Ishikawa (cell line): ENCODE results near the gene CBLC.

ENCODE experiments used
- CEBPB ChIP-seq: IDR thresholded peaks from 2 replicates; pipeline ENCODE4 v1.6.1; 2012
- CREB1 ChIP-seq: IDR thresholded peaks from 2 replicates; pipeline ENCODE4 v1.6.1; 2012; ENCODE audit warnings: low read depth
- EGR1 ChIP-seq: IDR thresholded peaks from 2 replicates; pipeline ENCODE4 v1.6.1; 2012
- EP300 ChIP-seq: IDR thresholded peaks from 2 replicates; pipeline ENCODE4 v1.6.1; 2012; ENCODE audit warnings: borderline replicate concordance
- FOXM1 ChIP-seq: IDR thresholded peaks from 2 replicates; pipeline ENCODE4 v1.6.1; 2012; ENCODE audit warnings: low read depth, borderline replicate concordance
- MAX ChIP-seq: IDR thresholded peaks from 2 replicates; pipeline ENCODE4 v1.6.1; 2012
- NFIC ChIP-seq: IDR thresholded peaks from 2 replicates; pipeline ENCODE4 v1.6.1; 2012
- RAD21 ChIP-seq: IDR thresholded peaks from 2 replicates; pipeline ENCODE4 v1.6.1; 2012; ENCODE audit warnings: low read depth
- REST ChIP-seq: IDR thresholded peaks from 2 replicates; pipeline ENCODE4 v1.6.1; 2012; ENCODE audit warnings: low read depth, mild to moderate bottlenecking
- TAF1 ChIP-seq: IDR thresholded peaks from 2 replicates; pipeline ENCODE4 v1.6.1; 2012; ENCODE audit warnings: low read depth, mild to moderate bottlenecking
- TCF12 ChIP-seq: IDR thresholded peaks from 2 replicates; pipeline ENCODE4 v1.6.1; 2012; ENCODE audit warnings: low read depth
- TEAD4 ChIP-seq: IDR thresholded peaks from 2 replicates; pipeline ENCODE4 v1.6.1; 2012
- USF1 ChIP-seq: IDR thresholded peaks from 2 replicates; pipeline ENCODE4 v1.6.1; 2012
- YY1 ChIP-seq: IDR thresholded peaks from 2 replicates; pipeline ENCODE4 v1.6.1; 2012; ENCODE audit warnings: low read depth
- ZBTB7A ChIP-seq: IDR thresholded peaks from 2 replicates; pipeline ENCODE4 v1.6.1; 2012; ENCODE audit warnings: low read depth

CBLC gene

GRCh38 chr19:44846455-44847143 is 68.9 kb downstream of the CBLC start:
- TF ChIP-seq ZBTB7A = peak; percentile 87
- peak; percentile 38; the same call in 1 of the 2 replicates for TF ChIP-seq TEAD4
- peak; percentile 36; the same call in 1 of the 2 replicates for TF ChIP-seq EP300
- no peak for TF ChIP-seq CREB1
- TF ChIP-seq EGR1 = no peak
- TF ChIP-seq MAX = peak; percentile 21; the same call in 1 of the 2 replicates

GRCh38 chr19:44847144-44848035 is 69.7 kb downstream of the CBLC start:
- no peak for TF ChIP-seq TAF1
- no peak for TF ChIP-seq CEBPB
- TF ChIP-seq FOXM1 = no peak
- no peak for TF ChIP-seq REST
- TF ChIP-seq ZBTB7A = no peak
- no peak for TF ChIP-seq TEAD4
- TF ChIP-seq YY1 = no peak
- no peak for TF ChIP-seq EGR1
- TF ChIP-seq RAD21 = no peak
- TF ChIP-seq USF1 = no peak
- TF ChIP-seq EP300 = no peak
- no peak for TF ChIP-seq NFIC
- TF ChIP-seq CREB1 = no peak
- TF ChIP-seq MAX = no peak
- TF ChIP-seq TCF12 = no peak

- TF ChIP-seq TEAD4 (no peak), TAF1 (no peak), USF1 (no peak), EP300 (no peak), CREB1 (no peak), ZBTB7A (no peak), NFIC (no peak), YY1 (no peak), TCF12 (no peak), REST (no peak), FOXM1 (no peak), MAX (no peak), EGR1 (no peak), RAD21 (no peak), CEBPB (no peak)
These were observed 70.5 kb downstream of the CBLC start for GRCh38 chr19:44848036-44848811.

- no peak for TF ChIP-seq REST
- no peak for TF ChIP-seq USF1
- TF ChIP-seq TCF12 = no peak
- TF ChIP-seq YY1 = no peak
- no peak for TF ChIP-seq CEBPB
- no peak for TF ChIP-seq TEAD4
- TF ChIP-seq MAX = no peak
- TF ChIP-seq EGR1 = no peak
- TF ChIP-seq NFIC = no peak
- no peak for TF ChIP-seq FOXM1
- no peak for TF ChIP-seq TAF1
- TF ChIP-seq ZBTB7A = no peak
- no peak for TF ChIP-seq EP300
- TF ChIP-seq RAD21 = no peak
These were observed 71.2 kb downstream of the CBLC start for GRCh38 chr19:44848812-44849447.
